GM20431 (cell line): ENCODE measurements around the gene PDZD11.
"Not testable (repeated sequence)": the region's sequence is repeated elsewhere in the genome, so short reads cannot be mapped to it uniquely, and the experiment has no call there.

Experiments
- in situ Hi-C: fragments of 300-500 bp; cut with MseI, MboI; formaldehyde crosslinking; loops from one replicate; pipeline ENCODE4 v1.15.0; 2020; ENCODE audit warnings: low sequenced_read_pairs; ENCODE audit not compliant: unreplicated experiment

PDZD11 gene

DNA sequence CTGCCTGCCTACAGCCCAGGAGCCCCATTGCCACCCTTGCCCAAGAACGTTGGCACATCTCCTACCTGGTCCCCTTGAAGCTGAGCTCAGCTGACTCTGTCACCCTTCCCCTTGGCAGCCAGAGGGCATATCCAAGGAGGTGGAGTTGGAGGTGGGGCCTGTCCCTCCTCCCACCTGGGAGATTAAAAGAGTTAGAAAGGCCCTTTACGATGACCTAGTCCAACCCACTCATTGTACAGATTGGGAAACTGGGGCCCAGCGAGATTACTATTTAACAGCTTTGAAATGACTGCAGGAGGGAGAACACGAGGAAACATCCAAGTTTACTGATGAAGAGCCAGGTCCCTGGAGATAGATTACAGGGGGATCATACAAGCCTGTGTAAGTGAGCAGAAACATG, 29.6 kb downstream of the PDZD11 start, which contains the start of gene P2RY4:
TSS of gene P2RY4 (minus strand) at position 101 of the 400 bp plus-strand sequence. CDS start 580 bp downstream, outside the sequence.
- in situ Hi-C loops, result no loop called here

GRCh38 chrX:70257423-70258288, 32.1 kb downstream of the PDZD11 start:
- in situ Hi-C loops, result no loop called here

DNA sequence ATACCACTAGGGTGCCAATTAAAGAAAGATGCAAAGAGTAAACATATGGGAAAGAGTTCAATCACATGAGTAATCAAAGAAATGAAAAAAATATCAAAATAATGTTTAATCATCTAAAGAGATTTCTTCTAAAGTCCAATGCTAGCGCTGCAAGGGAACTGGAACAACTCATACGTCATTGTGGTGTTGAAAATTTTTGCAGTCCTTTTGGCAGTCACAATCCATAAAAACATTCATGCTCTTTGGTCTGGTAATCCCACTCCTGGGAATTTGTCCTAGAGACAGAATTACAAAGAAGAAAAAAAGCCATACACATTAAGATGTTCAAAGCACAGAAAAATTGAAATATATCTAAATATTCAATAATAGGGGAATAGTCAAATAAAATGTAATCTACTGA, 34.3 kb downstream of the PDZD11 start:
- in situ Hi-C loops, result no loop called here

DNA sequence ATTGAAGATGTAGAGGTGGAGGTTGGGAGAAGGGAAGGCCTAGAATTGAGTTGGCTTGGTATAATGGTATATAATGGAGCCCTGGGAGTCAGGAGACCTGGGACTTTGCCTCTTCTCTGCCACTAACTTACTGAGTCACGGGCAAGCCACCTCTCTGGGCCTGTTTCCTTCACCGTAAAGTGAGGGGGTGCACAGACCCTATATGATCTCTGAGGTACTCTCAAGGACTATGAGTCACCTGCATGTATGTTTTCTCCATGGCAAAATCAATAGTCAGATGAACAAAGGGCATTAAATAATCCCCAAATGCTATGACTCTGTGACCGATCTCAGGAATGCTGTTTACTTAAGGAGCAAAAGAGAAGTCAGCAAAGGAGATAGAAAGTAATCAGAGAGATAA, 34.8 kb downstream of the PDZD11 start:
- in situ Hi-C loops, result no loop called here

DNA sequence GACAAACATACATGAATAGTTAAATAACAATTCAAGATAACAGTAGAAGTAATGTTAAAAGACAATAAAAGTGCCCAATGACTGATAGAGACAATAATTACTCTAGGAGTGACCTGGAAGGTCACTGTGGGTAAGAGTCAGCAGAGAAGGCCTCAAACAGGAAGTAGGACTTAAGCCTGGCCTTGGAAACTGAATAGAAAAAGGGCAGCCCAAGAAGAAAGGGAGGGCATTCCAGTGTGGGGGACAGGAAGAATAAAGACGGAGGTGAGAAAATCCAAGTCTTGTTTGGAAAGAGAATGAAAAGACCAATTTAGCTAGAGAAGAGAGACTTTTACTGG, 35.7 kb downstream of the PDZD11 start:
- in situ Hi-C loops, result no loop called here

GRCh38 chrX:70253377-70254062, 36.2 kb downstream of the PDZD11 start:
- in situ Hi-C loops, result no loop called here

DNA sequence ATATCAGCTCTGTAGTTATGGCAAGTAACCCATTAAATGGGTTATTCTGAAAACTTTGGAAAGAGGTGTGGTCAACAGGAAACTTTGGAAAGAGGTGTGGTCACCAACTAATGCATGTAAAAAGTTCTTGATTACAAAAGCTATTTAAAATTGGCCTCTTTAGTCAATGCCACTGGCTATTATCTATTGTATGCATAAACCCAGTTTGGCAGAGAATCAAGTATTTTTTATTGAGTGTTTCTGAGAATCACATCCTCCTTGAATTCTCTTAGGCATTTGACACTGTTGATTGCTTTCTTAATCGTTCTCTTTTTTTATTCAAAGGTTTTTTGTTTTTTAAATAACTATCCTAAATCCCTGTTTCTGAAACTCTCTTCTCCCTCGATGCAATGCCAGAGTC, 37.2 kb downstream of the PDZD11 start:
- in situ Hi-C loops, result no loop called here

- in situ Hi-C loops, result no loop called here
These were observed 42.5 kb downstream of the PDZD11 start for GRCh38 chrX:70247252-70247651.

GRCh38 chrX:70244881-70245280, 44.8 kb downstream of the PDZD11 start:
- in situ Hi-C loops, result no loop called here

DNA sequence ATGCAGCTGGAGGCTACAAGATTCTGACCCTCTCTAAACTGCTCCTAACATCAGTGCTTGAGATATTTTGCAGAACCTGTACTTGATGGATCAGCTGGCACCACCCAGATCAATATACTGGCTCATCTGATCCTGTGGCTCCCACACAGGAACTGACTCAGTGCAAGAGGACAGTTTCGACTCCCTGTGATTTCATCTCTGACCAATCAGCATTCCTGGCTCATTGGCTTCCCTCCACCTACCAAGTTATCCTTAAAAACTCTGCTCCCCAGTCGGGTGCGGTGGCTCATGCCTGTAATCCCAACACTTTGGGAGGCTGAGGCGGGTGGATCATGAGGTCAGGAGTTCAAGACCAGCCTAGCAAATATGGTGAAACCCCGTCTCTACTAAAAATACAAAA, 46.1 kb downstream of the PDZD11 start:
- in situ Hi-C loops, result not testable (repeated sequence)

GRCh38 chrX:70241501-70241900, 48.2 kb downstream of the PDZD11 start:
- in situ Hi-C loops, result no loop called here

DNA sequence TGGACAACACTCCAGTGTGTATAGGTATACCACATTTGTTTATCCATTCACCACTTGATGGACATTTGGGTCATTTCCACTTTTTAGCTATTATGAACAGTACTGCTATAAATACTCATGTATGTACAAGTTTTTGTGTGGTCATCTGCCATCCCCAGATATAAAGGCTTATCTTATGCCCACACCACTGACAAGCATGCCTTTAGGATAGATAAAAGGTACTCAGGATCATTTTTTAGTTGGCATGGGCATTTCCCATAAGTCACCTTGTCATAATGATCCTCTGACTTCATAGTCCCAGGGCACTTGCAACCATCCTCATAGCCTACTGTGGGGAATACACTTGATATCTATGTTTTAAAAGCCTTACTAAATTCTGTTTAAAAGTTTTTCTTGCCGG, 49.0 kb downstream of the PDZD11 start:
- in situ Hi-C loops, result no loop called here
